Lower leg skin (tissue), 3 donors: ENCODE results near the gene PDIA2.

Source experiments
- POLR2A ChIP-seq, 2 donors: fragments of 450-650 bp; IDR thresholded peaks; one replicate each; pipeline ENCODE4 v1.6.1; 2016 to 2017; ENCODE audit warnings: antibody characterized with exemption in 2 of 2, mild to moderate bottlenecking in 1 of 2, moderate library complexity in 1 of 2
- TF ChIP-seq, protein P1 (sequence below), 3 donors: fragments of 450-650 bp; IDR thresholded peaks; one replicate each; pipeline ENCODE4 v1.5.1; 2016; ENCODE audit warnings: antibody characterized with exemption in 3 of 3, mild to moderate bottlenecking in 3 of 3, moderate library complexity in 2 of 3

DNA sequence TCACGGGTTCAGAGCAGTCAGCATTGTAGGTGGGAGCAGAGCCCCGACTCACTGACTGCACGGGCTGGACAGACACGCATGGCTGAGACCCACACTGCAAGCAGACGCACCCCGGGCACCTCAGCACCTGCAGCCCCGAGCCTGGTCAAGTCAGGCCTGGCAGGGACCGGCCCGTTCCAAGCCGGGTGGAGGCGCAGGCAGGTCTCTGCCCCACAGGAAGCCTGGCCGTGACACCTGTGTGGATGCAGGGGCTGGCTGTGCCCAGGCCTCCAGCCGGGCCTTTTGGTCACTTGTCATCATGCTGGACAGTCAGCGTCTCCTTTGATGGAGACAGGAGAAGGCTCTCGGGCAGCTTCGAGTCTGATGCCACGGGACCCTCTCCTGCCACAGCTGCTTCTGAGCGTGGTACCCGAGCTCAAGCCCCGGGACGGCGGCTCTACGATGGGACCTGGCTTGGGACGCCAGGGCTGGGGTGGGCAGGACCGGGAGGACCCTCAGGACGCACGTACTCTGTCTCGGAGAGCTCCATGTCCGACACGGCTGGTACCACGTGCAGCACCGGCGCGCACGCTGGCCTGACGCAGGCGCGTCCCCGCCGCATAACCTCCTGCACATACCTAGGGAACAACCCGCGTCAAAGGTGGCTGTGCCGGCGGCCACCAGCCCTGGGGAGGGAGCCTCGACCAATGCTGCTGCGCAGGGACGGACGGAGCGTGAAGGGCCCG, 7.9 kb downstream of the PDIA2 start:
- TF ChIP-seq, protein P1, sequence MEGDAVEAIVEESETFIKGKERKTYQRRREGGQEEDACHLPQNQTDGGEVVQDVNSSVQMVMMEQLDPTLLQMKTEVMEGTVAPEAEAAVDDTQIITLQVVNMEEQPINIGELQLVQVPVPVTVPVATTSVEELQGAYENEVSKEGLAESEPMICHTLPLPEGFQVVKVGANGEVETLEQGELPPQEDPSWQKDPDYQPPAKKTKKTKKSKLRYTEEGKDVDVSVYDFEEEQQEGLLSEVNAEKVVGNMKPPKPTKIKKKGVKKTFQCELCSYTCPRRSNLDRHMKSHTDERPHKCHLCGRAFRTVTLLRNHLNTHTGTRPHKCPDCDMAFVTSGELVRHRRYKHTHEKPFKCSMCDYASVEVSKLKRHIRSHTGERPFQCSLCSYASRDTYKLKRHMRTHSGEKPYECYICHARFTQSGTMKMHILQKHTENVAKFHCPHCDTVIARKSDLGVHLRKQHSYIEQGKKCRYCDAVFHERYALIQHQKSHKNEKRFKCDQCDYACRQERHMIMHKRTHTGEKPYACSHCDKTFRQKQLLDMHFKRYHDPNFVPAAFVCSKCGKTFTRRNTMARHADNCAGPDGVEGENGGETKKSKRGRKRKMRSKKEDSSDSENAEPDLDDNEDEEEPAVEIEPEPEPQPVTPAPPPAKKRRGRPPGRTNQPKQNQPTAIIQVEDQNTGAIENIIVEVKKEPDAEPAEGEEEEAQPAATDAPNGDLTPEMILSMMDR (IDR thresholded peaks at IDR 0.05) = no peak
- no peak for TF ChIP-seq POLR2A (IDR thresholded peaks at IDR 0.05)
